HG02588 (cell line): ENCODE results near the gene EEF2.
A peak's percentile ranks its signal among the peaks of the same experiment; 100 is the strongest.

Experiments used
- ATAC-seq: cut with Tn5 transposase; IDR thresholded peaks from one replicate; pipeline ENCODE4 v1.9.1; 2021; ENCODE audit warnings: mild to moderate bottlenecking, moderate library complexity; ENCODE audit not compliant: unreplicated experiment

Gene EEF2

GRCh38 chr19:3984908-3985642, at the start of gene EEF2:
EEF2 (minus strand) TSS chr19:3985463; CDS start chr19:3985380, 83 bp downstream.
- peak; percentile 44 for ATAC-seq

- ATAC-seq, result no peak
Observed at GRCh38 chr19:4034048-4035017, 49.1 kb upstream of the EEF2 start.

DNA sequence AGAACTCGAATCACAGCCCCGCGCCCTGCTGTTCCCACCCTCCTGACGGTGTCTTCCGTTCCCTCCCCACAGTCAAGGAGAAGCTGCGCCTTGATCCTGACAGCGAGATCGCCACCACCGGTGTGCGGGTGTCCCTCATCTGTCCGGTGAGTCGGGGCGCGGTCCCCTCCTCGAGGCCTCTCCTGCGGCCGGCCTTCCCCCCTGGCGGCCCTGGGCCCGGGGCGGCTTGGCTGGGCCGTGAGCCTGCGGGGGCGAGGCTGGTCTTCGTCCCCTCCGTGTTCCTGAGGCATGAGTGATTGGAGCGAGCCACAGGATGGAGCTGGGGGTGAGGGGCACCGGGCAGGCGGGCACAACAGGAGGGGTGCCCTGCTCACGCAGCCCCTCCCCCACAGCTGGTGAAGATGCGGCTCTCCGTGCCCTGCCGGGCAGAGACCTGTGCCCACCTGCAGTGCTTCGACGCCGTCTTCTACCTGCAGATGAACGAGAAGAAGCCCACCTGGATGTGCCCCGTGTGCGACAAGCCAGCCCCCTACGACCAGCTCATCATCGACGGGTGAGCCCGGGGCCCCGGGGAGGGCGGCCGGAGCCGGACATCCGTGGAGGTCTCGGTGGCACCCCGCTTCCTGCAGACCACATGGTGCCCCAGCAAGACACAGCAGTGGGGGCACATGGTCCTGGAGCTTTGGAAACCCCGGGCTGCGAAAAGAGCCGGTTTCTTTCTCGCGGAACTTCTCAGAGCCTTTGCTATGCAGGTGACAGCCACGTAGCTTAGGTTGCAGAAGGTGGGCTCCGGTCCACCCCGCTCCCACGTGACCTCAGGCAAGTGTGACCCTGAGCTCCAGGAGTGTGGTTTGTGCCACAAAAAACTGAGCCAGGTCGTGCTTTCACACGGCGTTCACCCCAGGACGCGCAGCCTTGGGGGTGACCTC, 48.0 kb upstream of the EEF2 start:
- ATAC-seq, result no peak

DNA sequence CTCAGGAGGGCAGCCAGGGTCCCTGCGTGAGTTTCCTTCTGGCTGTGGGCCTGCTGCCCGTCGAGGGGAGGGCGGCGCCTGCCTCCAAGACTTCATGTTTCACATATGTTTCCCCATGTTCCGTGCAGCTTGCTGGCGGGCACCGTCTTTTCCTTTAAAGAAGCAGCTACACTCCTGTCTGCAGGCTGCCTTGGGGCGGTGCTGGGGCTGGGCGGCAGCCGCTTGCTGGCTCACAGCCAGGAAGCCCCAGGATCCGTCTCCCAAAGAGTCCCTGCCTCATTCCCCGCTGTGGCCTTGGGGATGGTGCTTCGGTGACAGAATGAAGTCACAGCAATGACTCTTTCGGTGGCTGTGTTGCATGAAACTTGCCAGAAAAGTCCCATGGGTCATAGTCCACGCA, 47.2 kb upstream of the EEF2 start:
- no peak for ATAC-seq

DNA sequence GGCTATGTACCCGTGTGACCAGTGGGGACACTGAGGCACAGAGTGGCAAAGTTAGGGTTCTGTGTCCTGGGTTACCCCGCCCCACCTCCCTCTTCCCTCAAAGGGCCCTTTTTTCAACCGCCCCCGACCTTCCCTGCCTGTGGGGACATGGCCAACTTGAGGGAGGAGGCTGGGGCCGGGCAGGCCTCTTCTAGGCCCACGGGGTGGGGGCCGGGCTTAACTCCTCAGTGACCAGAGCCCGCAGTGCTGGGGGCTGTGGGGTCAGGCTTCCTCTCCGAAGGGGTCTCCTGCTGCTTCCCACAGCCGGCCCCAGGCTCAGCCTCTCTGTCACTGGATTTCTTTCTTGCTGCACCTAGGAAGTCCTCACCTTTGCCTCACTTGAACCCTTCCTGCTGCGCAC, 46.2 kb upstream of the EEF2 start:
- ATAC-seq, result no peak

GRCh38 chr19:4030981-4031380, 45.7 kb upstream of the EEF2 start:
- no peak for ATAC-seq

GRCh38 chr19:4030552-4030951, 45.3 kb upstream of the EEF2 start:
- ATAC-seq, result no peak

- ATAC-seq, result no peak
Observed at GRCh38 chr19:4029247-4029614, 44.0 kb upstream of the EEF2 start.

- ATAC-seq, result no peak
Observed at GRCh38 chr19:4028334-4029246, 43.3 kb upstream of the EEF2 start.

- no peak for ATAC-seq
Observed at GRCh38 chr19:4027146-4027545, 41.9 kb upstream of the EEF2 start.

GRCh38 chr19:4025317-4025716, 40.1 kb upstream of the EEF2 start:
- ATAC-seq, result no peak

DNA sequence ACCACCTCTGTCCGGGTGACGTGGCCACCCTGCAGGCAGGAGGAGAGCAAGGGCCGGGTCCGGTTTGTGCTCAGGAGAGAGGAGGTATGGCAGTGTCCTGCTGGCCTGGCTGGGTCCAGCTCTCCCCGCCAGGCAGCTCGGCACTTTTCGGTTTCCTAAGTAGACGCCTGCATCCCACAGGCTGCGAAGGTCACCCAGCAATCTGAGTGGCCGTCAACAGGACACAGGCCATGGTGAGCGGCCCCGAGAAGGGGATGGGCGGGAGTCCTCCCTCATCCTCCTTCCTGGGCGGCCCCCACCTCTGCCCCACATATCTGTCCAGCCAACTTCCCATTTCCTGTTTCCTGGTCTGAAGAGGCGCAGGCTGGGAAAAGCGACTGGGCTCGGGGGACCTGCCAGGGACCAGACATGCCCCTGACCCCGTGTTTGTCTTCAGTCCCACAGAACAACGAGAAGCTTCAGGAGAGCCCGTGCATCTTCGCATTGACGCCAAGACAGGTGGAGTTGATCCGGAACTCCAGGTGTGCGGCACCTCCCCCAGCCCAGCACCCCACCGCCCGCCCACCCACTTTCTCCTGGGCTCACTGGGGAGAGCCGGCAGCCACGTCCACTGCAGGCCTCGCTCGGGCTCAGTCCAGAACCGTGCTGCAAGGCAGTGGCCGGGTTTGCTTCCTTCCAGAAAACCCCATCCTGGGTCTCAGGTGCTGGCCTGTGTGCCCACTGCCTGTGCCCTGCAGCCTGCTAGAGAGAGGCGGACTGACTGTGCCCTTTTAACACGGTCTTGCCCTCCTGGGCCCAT, 38.5 kb upstream of the EEF2 start:
- no peak for ATAC-seq

- no peak for ATAC-seq
Observed at GRCh38 chr19:4019578-4019977, 34.3 kb upstream of the EEF2 start.

DNA sequence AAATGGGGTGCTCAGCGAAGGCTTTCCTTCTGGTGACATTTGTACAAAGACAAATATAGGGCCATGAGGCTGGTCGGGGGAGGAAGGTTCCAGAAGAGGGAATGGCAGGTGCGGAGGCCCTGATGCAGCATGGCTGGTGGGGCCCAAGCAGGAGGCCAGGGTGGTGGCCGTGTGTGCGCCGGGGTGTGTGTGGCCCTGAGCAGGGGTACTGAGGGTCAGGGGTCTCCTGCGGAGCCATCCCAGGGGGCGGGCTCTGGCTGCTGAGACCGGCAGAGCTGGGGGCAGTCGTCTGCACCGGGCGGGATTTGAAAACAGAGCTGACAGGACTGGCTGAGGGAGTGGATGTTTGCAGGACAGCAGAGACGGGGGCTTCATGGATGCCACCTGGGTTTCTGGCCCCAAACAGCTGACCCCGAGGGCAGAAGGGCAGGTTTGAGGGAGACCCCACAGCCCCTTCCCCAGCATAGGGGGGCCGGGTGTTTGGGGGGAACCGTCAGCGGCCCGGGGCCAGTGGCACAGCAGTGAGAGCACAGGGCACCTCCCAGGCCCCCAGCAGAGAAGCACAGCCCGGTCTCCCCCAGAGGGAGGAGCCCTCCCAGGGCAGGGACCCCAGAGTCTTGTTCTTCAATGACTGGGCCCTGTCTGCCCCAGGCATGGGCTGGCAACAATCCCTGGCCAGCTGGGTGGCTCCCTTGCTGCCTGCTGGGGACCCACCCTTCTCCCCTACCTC, 33.7 kb upstream of the EEF2 start:
- no peak for ATAC-seq

DNA sequence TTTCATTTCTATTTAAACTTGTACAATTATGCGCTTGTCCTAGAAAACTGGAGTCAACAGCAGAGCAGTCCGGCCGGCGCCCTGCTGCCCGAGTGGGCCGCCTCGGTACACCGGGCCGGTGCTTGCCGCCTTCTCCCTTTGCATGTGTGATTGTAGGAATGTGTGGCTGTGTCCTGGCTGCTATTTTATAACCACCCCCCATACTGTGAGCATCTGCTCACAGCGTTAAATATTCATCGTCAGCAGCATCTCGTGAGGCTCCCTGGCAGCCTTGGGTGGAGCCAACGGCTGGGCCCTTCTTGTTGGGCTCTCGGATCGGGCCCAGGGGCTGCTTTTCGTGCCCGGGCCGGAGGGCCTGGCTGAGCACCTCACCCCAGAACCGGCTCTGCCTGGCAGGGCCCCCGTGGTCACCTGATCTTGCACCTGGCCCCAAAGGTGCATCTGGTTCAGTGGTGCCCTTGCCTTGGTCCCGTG, 32.9 kb upstream of the EEF2 start:
- no peak for ATAC-seq

GRCh38 chr19:4016903-4017638, 31.8 kb upstream of the EEF2 start:
- no peak for ATAC-seq

GRCh38 chr19:4016486-4016885, 31.2 kb upstream of the EEF2 start:
- ATAC-seq, result no peak
